A673 (cell line): Measurements from ENCODE around the gene LRP1-AS.

Experiments
- EZH2 ChIP-seq: fragments of 200-600 bp; sonication (generic); IDR thresholded peaks from 2 replicates; pipeline ENCODE4 v1.6.1; 2017; ENCODE audit warnings: borderline replicate concordance, low read depth, mild to moderate bottlenecking, mixed read lengths, antibody characterized with exemption, low read length; ENCODE audit not compliant: poor library complexity, severe bottlenecking
- TF ChIP-seq, protein P1 (sequence below): fragments of 300-800, 200-600 bp; sonication (generic); conservative IDR thresholded peaks from 2 replicates; pipeline ENCODE4 v1.5.1; 2017; ENCODE audit warnings: low read depth, mild to moderate bottlenecking, antibody characterized with exemption, low read length, moderate library complexity, mixed read lengths

DNA sequence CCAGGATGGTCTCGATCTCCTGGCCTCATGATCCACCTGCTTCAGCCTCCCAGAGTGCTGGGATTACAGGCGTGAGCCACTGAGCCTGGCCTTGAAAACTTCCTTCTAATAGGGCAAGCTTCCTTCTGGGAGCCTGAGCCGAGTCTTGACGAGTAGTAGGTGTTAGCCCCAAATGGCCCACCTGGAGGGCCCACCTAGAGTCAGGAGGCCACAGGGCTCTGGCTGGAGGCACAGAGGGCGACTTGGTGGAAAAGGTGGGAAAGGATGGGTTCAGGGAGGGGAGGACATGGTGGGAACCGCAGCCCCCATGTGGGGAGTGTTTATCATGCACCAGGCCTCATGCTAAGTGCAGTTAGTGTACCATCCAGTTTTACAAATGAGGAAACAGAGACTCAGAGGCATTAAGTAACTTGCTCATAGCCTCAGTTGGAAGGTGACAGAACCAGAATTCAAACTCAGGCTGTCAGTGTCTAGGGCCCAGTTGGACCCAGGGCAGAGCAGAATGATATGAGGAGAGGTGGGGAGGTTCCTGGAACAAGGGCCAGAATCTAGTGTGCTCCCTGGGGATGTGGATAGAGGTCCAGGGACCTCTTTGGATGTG, 3.1 kb upstream of the LRP1-AS start:
- TF ChIP-seq, protein P1, sequence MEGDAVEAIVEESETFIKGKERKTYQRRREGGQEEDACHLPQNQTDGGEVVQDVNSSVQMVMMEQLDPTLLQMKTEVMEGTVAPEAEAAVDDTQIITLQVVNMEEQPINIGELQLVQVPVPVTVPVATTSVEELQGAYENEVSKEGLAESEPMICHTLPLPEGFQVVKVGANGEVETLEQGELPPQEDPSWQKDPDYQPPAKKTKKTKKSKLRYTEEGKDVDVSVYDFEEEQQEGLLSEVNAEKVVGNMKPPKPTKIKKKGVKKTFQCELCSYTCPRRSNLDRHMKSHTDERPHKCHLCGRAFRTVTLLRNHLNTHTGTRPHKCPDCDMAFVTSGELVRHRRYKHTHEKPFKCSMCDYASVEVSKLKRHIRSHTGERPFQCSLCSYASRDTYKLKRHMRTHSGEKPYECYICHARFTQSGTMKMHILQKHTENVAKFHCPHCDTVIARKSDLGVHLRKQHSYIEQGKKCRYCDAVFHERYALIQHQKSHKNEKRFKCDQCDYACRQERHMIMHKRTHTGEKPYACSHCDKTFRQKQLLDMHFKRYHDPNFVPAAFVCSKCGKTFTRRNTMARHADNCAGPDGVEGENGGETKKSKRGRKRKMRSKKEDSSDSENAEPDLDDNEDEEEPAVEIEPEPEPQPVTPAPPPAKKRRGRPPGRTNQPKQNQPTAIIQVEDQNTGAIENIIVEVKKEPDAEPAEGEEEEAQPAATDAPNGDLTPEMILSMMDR, result no peak
- TF ChIP-seq EZH2, result no peak
